Lower lobe of right lung (tissue), 2 donors: ENCODE data around the gene ZFYVE19. TPM values are rescaled to one million over a fixed set of nuclear protein-coding genes. Genes with fewer than 3 reads are reported as not detected.

ENCODE experiments used
- ATAC-seq, 2 donors: fragments of 200-7000 bp; cut with Tn5 transposase; one replicate each; pipeline ENCODE4 v1.9.1; 2020 to 2022; ENCODE audit warnings: mild to moderate bottlenecking in 2 of 2, moderate library complexity in 2 of 2
- DNase-seq: peaks from one replicate; pipeline ENCODE4 v3.0.0-alpha.2; 2020
- H3K27ac ChIP-seq: fragments of 200-600 bp; one replicate; pipeline ENCODE4 v1.8.0; 2022
- H3K27me3 ChIP-seq: fragments of 200-600 bp; one replicate; pipeline ENCODE4 v1.8.0; 2022; ENCODE audit warnings: low read depth
- H3K36me3 ChIP-seq: fragments of 200-600 bp; one replicate; pipeline ENCODE4 v1.8.0; 2022; ENCODE audit warnings: mild to moderate bottlenecking
- H3K4me1 ChIP-seq: fragments of 200-600 bp; one replicate; pipeline ENCODE4 v1.8.0; 2022
- H3K4me3 ChIP-seq: fragments of 200-600 bp; one replicate; pipeline ENCODE4 v1.8.0; 2022; ENCODE audit warnings: mild to moderate bottlenecking
- H3K9me3 ChIP-seq: fragments of 200-600 bp; one replicate; pipeline ENCODE4 v1.8.0; 2022
- intact Hi-C: fragments of 100-400 bp; cut with DNase I; formaldehyde crosslinking; loops from one replicate; pipeline ENCODE4 v1.11.0; 2022
- total RNA-seq: library from RNA; stranded (reverse); fragmentation: NEBNext Ultra II Directional; extraction: Animal tissue kit (Norgen Biotek cat#: 25700); gene quantifications from one replicate; pipeline ENCODE4 v1.2.1, GENCODE V29; 2021
- TF ChIP-seq, protein P1 (sequence below): fragments of 200-600 bp; IDR thresholded peaks from one replicate; pipeline ENCODE4 v1.8.0; 2022; ENCODE audit warnings: antibody characterized with exemption, mild to moderate bottlenecking
- donor health status: DM: no; HTN: yes; CAD: no; lungs with severe emphysema.

ZFYVE19 gene
- total RNA-seq, 1 donor from 2014 or later: 29.6 TPM

DNA sequence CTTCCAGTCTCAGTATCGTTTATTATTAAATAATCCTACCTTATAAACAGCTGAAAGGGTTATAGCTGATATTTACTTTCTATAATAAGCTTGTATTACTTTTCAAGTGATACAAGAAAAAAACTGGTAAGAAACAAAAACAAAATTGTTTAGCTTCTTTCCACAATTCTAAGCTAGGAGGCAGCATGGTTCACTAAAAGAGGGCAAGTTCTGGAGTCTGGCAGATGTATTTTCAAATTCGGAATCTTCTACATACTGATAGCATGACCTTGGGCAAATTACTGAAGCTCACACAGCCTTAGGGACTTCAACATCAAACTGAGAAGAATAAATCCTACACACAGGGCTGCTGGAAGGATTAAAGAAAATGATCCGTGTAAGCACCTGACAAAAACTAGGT lies 21.7 kb upstream of the ZFYVE19 start:
- Histone ChIP-seq H3K4me3 (no peak overlapping the region), H3K4me1 (peaks cover 23% of the 10 kb centered on the region), H3K36me3 (no peaks in the 10 kb centered on the region), H3K27me3 (no peaks in the 10 kb centered on the region), H3K27ac (peak overlapping the region; percentile 14), H3K9me3 (no peaks in the 10 kb centered on the region)
- DNase-seq (no peak), ATAC-seq (no peak)
- TF ChIP-seq, protein P1, sequence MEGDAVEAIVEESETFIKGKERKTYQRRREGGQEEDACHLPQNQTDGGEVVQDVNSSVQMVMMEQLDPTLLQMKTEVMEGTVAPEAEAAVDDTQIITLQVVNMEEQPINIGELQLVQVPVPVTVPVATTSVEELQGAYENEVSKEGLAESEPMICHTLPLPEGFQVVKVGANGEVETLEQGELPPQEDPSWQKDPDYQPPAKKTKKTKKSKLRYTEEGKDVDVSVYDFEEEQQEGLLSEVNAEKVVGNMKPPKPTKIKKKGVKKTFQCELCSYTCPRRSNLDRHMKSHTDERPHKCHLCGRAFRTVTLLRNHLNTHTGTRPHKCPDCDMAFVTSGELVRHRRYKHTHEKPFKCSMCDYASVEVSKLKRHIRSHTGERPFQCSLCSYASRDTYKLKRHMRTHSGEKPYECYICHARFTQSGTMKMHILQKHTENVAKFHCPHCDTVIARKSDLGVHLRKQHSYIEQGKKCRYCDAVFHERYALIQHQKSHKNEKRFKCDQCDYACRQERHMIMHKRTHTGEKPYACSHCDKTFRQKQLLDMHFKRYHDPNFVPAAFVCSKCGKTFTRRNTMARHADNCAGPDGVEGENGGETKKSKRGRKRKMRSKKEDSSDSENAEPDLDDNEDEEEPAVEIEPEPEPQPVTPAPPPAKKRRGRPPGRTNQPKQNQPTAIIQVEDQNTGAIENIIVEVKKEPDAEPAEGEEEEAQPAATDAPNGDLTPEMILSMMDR: no peak
- intact Hi-C loops: no loop called here

DNA sequence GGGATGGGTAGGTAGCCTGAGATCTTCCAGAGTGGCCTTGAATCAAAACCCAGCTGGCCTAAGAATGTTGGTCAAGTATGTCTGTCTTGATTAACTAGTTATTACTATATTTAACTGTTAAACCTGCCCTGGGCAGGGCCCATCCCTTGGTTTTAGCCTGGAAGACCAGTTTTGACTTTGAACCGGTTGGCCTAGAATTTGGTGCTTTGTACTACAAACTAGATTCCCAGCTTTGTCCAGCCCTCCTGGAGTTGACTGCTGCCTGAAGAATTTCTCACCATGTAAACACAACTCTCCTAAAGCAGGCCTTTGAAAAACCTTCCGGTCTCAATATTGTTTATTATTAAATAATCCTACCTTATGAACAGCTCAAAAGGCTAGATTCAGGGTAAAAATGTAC lies 21.1 kb upstream of the ZFYVE19 start:
- H3K4me3 ChIP-seq: no peak overlapping the region
- intact Hi-C loops: no loop called here
- H3K4me1 ChIP-seq: peaks cover 29% of the 10 kb centered on the region
- H3K27ac ChIP-seq: peak overlapping the region; percentile 14
- peaks cover 5% of the 10 kb centered on the region for H3K36me3 ChIP-seq
- TF ChIP-seq, protein P1: no peak
- DNase-seq (peak; percentile 7), ATAC-seq (no peak)
- no peaks in the 10 kb centered on the region for H3K9me3 ChIP-seq
- no peaks in the 10 kb centered on the region for H3K27me3 ChIP-seq

DNA sequence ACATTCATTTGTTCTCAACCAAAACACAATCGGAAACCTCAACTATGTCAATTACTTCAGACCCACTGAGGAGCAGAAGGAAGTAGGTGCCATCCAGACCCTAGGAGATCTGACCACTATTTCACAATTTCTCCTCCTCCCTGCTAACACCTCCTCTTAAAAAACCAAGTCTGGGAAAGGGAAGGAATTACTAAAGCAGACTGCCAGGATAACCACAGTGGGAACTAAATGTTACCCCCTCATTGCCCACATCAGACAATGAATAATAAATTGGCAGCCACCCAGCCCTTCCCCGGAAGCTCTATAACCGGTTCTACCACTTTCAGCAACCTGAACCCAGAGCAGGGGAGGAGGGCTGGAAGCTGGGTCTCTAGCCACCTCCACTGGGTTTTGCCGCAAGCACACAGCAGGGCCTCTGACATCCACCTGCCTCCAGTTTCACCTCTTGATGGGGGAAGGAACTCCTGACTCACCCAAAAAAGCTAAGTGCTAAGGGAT lies 19.5 kb upstream of the ZFYVE19 start:
- Histone ChIP-seq H3K36me3 (peaks cover 15% of the 10 kb centered on the region), H3K4me1 (peaks cover 29% of the 10 kb centered on the region), H3K9me3 (no peaks in the 10 kb centered on the region), H3K27ac (peak overlapping the region; percentile 68), H3K4me3 (no peak overlapping the region), H3K27me3 (no peaks in the 10 kb centered on the region)
- TF ChIP-seq, protein P1: no peak
- peak; percentile 63 for DNase-seq
- intact Hi-C loops: no loop called here
- ATAC-seq: peak; percentile 74 to 82

DNA sequence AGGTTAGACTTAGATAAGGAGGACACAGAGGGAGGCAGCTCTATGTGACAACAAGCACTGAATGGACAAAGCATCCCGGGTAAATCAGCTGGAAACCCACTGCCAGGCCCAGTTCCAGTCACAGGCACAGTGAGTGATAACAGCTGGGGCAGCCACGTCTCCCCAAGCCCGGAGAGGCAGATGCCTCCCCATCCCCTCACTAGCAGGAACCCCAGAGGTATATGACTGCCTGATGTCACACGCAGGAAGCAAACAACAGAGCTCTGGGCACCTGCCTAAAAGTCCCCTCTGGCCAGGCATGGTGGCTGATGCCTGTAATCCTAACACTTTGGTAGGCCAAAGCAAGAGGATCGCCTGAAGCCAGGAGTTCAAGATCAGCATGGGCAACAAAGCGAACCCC lies 18.9 kb upstream of the ZFYVE19 start:
- peaks cover 15% of the 10 kb centered on the region for H3K36me3 ChIP-seq
- peak; percentile 19 for DNase-seq
- peak in 1 of 2 donors; percentile 3 for ATAC-seq
- H3K4me1 ChIP-seq: peaks cover 29% of the 10 kb centered on the region
- H3K27me3 ChIP-seq: no peaks in the 10 kb centered on the region
- no peak overlapping the region for H3K4me3 ChIP-seq
- intact Hi-C loops: no loop called here
- H3K9me3 ChIP-seq: no peaks in the 10 kb centered on the region
- peak overlapping the region; percentile 68 for H3K27ac ChIP-seq
- TF ChIP-seq, protein P1: no peak

DNA sequence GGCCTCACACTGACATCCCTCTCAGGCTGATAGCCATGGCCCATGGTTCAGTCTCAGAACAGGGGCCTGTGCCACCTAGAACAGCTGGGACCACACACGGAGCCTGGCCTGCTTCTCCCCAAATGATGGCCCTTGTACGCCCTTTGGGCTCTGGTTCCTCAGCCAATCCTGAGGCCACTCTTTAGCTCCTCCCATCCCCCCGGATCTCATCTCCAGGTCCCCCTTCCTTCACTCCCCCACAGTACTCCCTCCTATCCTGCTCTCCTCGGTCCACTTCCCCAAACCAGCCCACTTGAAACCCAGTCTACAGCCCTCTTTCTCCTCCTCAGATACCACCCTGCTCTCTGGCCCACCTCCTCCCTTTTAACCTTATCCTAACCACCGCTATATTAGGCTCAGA lies 17.8 kb upstream of the ZFYVE19 start:
- DNase-seq (peak; percentile 31), ATAC-seq (no peak)
- TF ChIP-seq, protein P1: no peak
- H3K27me3 ChIP-seq: no peaks in the 10 kb centered on the region
- no peak overlapping the region for H3K4me3 ChIP-seq
- H3K4me1 ChIP-seq: peaks cover 33% of the 10 kb centered on the region
- H3K36me3 ChIP-seq: peaks cover 15% of the 10 kb centered on the region
- intact Hi-C loops: no loop called here
- peak overlapping the region; percentile 9 for H3K27ac ChIP-seq
- H3K9me3 ChIP-seq: no peaks in the 10 kb centered on the region
